Endothelial cell (in vitro differentiated cells): ENCODE data around the gene FGF19. TPM values are rescaled to one million over a fixed set of nuclear protein-coding genes. Genes with fewer than 3 reads are reported as not detected.
"Not testable (repeated sequence)": the region's sequence is repeated elsewhere in the genome, so short reads cannot be mapped to it uniquely, and the experiment has no call there.

Source experiments
- DNase-seq: peaks from one replicate; pipeline ENCODE4 v3.0.0; 2021; ENCODE audit warnings: low spot score
- H3K27ac Mint-ChIP-seq: one replicate; pipeline ENCODE4 v1.8.0; 2021; ENCODE audit warnings: mixed read lengths, inconsistent platforms; ENCODE audit not compliant: unreplicated experiment
- H3K27me3 Mint-ChIP-seq: one replicate; pipeline ENCODE4 v1.8.0; 2021; ENCODE audit warnings: mild to moderate bottlenecking, moderate library complexity, mixed read lengths, inconsistent platforms; ENCODE audit not compliant: unreplicated experiment
- H3K36me3 Mint-ChIP-seq: one replicate; pipeline ENCODE4 v1.8.0; 2021; ENCODE audit warnings: mild to moderate bottlenecking, low read depth, mixed read lengths, inconsistent platforms; ENCODE audit not compliant: unreplicated experiment
- H3K4me1 Mint-ChIP-seq: one replicate; pipeline ENCODE4 v1.8.0; 2021; ENCODE audit warnings: mild to moderate bottlenecking, mixed read lengths, inconsistent platforms; ENCODE audit not compliant: unreplicated experiment
- H3K4me3 Mint-ChIP-seq: one replicate; pipeline ENCODE4 v1.8.0; 2021; ENCODE audit warnings: mild to moderate bottlenecking, mixed read lengths, inconsistent platforms; ENCODE audit not compliant: unreplicated experiment
- H3K9me3 Mint-ChIP-seq: one replicate; pipeline ENCODE4 v1.8.0; 2021; ENCODE audit warnings: mixed read lengths, inconsistent platforms; ENCODE audit not compliant: unreplicated experiment
- total RNA-seq: library from RNA; stranded (reverse); fragmentation: NEBNext Ultra II Directional; extraction: Animal tissue kit (Norgen Biotek cat#: 25700); gene quantifications from one replicate; pipeline ENCODE4 v1.2.1, GENCODE V29; 2021; ENCODE audit not compliant: unreplicated experiment
- TF ChIP-seq, protein P1 (sequence below): fragments of 200-600 bp; sonication (generic); IDR thresholded peaks from one replicate; pipeline ENCODE4 v1.5.0; 2021; ENCODE audit warnings: antibody characterized with exemption; ENCODE audit not compliant: unreplicated experiment

Gene FGF19
- total RNA-seq, 1 donor from 2014 or later = not detected

- H3K4me3 Mint-ChIP-seq = no peak overlapping the region
- H3K9me3 Mint-ChIP-seq = no peaks in the 10 kb centered on the region
- no peaks in the 10 kb centered on the region for H3K4me1 Mint-ChIP-seq
- H3K27me3 Mint-ChIP-seq = no peaks in the 10 kb centered on the region
- H3K36me3 Mint-ChIP-seq = no peaks in the 10 kb centered on the region
- no peak for DNase-seq
- H3K27ac Mint-ChIP-seq = no peak overlapping the region
- TF ChIP-seq, protein P1, sequence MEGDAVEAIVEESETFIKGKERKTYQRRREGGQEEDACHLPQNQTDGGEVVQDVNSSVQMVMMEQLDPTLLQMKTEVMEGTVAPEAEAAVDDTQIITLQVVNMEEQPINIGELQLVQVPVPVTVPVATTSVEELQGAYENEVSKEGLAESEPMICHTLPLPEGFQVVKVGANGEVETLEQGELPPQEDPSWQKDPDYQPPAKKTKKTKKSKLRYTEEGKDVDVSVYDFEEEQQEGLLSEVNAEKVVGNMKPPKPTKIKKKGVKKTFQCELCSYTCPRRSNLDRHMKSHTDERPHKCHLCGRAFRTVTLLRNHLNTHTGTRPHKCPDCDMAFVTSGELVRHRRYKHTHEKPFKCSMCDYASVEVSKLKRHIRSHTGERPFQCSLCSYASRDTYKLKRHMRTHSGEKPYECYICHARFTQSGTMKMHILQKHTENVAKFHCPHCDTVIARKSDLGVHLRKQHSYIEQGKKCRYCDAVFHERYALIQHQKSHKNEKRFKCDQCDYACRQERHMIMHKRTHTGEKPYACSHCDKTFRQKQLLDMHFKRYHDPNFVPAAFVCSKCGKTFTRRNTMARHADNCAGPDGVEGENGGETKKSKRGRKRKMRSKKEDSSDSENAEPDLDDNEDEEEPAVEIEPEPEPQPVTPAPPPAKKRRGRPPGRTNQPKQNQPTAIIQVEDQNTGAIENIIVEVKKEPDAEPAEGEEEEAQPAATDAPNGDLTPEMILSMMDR = no peak
These were observed 9.0 kb downstream of the FGF19 start for GRCh38 chr11:69694781-69695180.

GRCh38 chr11:69692422-69692821 is 11.4 kb downstream of the FGF19 start:
- Mint-ChIP-seq H3K9me3 (no peaks in the 10 kb centered on the region), H3K4me3 (no peak overlapping the region), H3K27ac (no peak overlapping the region), H3K36me3 (no peaks in the 10 kb centered on the region), H3K27me3 (no peaks in the 10 kb centered on the region), H3K4me1 (no peaks in the 10 kb centered on the region)
- TF ChIP-seq, protein P1 = no peak
- no peak for DNase-seq

- TF ChIP-seq, protein P1 = no peak
- Mint-ChIP-seq H3K4me1 (no peaks in the 10 kb centered on the region), H3K27ac (no peak overlapping the region), H3K36me3 (no peaks in the 10 kb centered on the region), H3K4me3 (no peak overlapping the region), H3K27me3 (no peaks in the 10 kb centered on the region), H3K9me3 (no peaks in the 10 kb centered on the region)
- no peak for DNase-seq
These were observed 12.4 kb downstream of the FGF19 start for GRCh38 chr11:69691463-69691862.

DNA sequence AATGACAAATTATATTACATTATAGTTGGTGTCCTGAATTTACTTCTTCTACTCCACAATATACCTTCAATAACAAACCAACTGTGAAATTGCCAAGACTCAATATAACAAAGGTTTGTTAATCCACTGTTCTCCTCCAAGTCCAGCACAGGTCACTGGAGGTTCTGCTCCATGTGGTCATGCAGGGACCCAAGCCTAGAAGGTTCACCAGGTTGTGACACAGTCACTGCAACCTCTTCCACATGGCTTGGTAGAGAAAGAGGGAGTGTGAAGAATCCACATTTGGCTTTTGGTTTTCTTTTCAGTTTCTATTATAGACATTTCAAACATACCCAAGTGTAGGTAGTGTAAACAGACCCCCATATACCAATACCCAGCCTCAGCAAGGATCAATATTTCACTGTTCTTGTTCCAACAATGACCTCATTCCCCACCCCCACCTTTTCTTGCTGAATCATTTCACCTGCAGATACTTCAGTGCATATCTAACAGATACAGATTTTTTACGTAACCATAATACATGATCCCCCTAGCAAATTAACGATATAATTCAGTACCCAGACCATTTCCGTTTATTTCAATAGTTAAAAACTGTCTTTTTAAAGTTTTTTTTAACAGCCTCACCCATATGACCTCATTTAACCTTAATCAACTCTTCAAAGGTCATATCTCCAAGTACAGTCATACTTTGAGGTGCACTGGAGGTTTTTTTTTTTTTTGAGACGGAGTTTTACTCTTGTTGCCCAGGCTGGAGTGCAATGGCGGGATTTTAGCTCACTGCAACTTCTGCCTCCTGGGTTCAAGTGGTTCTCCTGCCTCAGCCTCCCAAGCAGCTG is 14.1 kb downstream of the FGF19 start:
- Mint-ChIP-seq H3K27ac (no peak overlapping the region), H3K4me1 (no peaks in the 10 kb centered on the region), H3K36me3 (no peaks in the 10 kb centered on the region), H3K4me3 (no peak overlapping the region), H3K27me3 (no peaks in the 10 kb centered on the region), H3K9me3 (no peaks in the 10 kb centered on the region)
- no peak for DNase-seq
- TF ChIP-seq, protein P1 = no peak

GRCh38 chr11:69687969-69688771 is 15.7 kb downstream of the FGF19 start:
- H3K27me3 Mint-ChIP-seq, H3K9me3 Mint-ChIP-seq, H3K4me1 Mint-ChIP-seq, DNase-seq, H3K36me3 Mint-ChIP-seq, H3K27ac Mint-ChIP-seq, H3K4me3 Mint-ChIP-seq: not testable (repeated sequence)
